HG02973 (cell line): ENCODE measurements around the gene ATAD2B.
"Not testable (repeated sequence)": the region's sequence is repeated elsewhere in the genome, so short reads cannot be mapped to it uniquely, and the experiment has no call there.

Experiments used
- ATAC-seq: cut with Tn5 transposase; IDR thresholded peaks from one replicate; pipeline ENCODE4 v1.9.1; 2021; ENCODE audit warnings: moderate library complexity; ENCODE audit not compliant: unreplicated experiment

Gene ATAD2B

DNA sequence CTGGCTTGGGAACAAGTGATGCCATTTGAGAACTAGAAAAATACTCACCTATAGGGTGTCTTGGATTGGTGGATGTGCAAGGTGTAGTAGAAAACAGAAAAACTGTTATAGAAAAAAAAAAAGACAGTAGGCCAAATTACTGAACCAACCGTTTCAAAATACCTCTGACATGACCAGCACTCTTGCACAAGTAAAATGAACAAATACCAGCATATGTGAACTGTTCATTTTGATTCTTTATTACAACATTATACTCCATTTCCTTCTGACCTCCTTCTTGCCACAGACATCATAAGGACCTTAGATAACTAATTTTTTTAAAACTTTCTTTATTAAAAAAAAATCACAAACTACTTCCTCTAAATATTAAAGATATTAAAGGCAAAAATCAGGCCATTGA is 125.5 kb downstream of the ATAD2B start:
- ATAC-seq: no peak

DNA sequence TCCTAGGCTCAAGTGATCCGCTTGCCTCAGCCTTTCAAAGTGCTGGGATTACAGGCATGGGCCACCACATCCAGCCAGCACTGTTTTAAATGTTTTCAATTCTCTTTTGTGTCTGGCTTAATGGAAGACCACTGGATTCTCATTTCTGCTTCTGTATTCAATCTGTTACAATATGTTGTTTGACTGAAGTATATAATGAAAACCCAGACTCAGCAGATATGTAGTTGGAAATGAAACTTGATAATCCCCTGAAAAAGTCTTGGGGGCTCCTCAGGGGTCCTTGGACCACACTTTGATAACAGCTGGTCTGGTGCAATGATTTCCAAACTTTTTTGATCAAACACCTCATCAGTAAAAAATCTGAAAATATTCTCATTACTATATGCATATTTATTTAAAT is 132.7 kb downstream of the ATAD2B start:
- no peak for ATAC-seq

DNA sequence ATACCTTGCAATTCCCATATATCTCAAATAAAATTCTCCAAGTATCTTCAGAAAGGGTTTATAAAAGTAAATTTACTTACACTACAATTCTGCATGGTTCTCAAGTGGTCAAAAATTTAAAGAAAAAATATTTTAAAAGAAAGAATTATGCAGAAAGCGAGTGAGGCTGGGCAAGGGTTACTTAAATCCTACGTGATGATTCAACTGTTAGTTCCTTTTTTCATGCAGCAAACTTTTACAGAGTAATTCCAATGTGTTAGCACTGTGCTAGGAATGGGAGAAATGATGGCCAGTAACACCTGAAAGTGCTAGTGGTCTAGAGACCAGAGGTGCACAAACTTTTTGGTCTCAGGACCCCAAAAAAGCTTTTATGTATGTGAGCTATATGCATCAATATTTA is 133.4 kb downstream of the ATAD2B start:
- ATAC-seq: no peak

DNA sequence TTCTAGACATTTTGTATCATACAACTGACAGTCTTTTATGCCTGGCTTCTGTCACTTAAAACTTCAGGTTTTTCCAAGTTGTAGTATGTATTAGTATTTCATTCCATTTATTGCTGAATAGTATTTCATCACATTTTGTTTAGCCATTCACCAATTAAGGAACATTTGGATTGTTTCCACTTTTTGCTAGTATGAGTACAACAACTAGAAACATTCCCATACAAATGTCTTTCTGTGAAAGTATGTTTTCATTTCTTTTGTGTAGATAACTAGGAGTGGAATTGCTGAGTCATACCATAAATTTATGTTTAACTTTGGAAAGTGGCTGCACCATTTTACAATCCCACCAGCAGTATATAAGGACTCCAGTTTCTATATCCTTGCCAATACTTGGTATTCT is 135.9 kb downstream of the ATAD2B start:
- ATAC-seq: no peak

DNA sequence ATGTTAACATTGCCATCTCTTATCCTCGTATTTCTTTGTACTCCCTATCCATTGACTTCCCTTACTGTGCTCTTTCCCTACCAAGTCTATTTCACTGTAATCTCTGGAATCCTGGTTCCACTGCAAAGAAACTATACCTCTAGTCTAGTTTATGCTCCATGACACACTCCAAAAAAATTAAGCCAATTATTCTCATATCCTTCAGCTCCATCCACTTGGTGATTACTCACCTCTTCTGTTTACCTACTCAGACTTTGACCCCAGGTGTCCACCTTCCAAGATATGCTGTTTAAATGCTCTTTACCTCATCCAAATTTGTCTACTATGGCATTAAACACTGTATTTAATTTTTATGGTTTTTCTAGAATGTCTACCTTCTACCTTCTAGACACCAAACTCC is 137.9 kb downstream of the ATAD2B start:
- ATAC-seq: no peak

DNA sequence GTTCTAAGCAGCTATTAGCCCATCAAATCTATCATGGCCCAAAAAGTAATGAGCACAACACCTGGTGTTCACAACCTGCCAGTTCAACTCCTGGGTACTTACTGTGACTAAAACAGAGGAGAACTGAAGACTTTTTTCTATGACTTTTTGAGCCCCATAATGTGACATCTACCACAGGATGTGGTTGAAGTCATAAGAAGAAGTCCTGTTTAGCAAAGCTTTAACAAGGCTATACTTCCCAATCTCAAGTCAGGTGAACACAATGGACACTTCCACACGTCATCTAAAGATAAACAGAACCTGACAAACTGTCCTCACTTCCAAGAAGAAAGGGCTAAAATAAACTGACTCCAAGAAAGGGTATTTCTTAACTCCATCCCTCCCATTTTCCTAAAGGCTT is 138.8 kb downstream of the ATAD2B start:
- peak; percentile 87 for ATAC-seq

DNA sequence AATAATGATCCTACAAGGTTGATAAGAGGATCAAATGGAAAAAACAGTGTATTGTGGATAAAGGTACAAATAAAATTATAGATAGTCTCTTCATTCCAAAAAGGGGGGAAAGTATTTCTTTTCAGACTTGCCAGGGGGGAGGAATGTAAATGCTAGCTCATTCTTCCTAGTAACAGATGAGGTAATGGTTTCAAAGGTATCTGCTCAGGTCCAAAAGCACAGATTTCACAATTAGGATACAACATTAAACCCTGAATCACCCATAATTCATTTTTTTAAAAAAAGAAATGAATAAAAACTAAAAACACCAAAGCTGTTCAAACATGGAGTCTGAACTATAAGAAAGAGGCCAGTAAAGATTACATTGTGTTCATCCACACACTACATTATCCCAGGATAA is 142.0 kb downstream of the ATAD2B start:
- no peak for ATAC-seq

DNA sequence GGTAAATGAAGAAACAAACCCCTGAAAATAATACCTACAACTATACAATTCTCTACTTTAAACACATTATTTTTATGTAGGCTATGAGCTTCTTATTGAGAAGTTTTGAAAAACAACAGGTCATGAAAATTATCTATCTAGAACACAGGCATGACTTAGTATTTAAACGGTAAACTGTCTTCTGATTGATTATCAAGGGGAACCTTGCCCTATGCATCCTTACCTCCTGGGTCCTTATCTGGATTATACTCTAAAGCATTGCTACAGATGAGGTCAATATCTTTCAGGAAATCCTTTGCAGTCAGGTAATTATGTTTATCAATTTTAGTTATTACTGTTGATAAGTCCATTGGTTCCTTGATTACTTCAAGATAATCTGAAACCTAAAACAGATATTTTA is 144.3 kb downstream of the ATAD2B start:
- ATAC-seq: no peak

DNA sequence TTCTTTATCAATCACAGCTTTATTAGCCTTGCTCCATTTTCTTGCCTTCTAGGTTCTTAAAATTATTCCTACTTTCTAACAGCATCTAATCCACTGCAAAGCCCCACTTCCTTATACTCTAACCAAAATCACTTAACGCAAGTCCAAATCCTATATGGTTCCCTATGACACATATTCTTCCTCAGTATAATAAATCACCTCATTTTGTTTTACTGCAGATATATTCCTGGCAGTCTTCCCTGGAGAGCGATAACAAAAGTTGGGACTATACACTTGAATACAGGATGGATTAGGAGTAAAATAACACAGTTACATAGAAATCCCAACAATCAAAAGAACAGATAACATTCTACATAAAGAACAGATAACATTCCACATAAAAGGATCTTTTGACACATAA is 144.8 kb downstream of the ATAD2B start:
- ATAC-seq: no peak

DNA sequence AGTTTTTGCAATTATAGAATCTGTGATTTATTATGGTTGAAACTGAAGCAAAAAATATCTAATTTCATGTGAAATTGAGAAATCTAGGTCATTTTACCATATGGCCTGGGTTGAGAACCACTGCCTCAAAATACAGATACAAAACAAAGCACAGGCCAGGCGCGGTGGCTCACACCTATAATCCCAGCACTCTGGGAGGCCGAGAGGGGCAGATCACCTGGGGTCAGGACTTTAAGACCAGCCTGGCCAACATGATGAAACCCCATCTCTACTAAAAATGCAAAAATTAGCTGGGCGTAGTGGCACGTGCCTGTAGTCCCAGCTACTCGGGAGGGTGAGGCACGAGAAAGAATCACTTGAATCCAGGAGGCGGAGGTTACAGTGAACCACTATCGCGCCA is 146.5 kb downstream of the ATAD2B start:
- ATAC-seq: not testable (repeated sequence)

DNA sequence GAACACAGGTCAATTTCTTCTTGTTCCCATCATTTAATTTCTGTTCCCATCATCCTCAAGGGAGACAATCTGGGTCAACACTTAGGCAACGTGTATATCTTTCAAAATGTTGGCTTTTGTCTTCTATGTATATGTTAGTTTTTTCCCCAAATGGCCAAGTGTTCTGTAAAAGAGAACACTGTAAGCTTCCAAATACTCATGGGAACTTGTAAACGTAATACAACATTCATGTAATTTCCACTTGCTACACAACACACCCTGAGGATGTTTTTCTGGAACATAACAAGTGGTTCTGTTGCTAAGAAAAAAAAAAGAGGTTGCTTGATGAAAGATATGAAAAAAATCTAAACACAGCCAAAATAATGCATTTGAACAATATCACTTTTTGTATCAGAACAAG is 149.1 kb downstream of the ATAD2B start:
- no peak for ATAC-seq

DNA sequence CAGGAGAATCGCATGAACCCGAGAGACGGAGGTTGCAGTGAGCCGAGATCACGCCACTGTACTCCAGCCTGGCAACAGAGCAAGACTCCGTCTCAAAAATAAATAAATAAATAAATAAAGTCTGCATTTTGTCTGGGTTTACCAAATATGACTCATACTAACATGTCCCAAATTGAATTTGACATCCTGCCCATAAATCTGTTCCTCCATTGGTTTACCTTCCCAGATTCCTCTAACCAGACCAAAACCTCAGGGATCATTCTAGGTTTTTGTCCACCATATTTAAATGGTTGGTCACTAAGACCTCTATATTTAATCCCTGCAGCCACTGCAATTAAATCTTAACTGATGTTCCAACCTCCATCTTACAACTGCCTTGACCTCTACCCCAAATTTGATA is 150.9 kb downstream of the ATAD2B start:
- no peak for ATAC-seq

DNA sequence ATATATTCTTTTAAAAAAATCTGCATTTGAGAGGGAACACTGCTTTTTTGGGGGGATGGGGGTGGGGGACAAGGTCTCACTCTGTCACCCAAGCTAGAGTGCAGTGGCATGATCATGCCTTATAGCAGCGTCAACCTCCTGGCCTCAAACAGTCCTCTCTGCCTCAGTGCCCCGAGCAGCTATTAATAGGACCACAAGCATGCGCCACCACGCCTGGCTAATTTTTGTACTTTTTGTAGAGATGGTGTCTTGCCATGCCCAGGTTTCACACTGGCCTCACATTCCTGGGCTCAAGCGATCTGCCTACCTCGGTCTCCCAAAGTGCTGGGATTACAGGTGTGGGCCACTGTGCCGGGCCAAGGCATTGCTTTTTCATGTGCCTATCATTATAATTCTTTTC is 154.2 kb downstream of the ATAD2B start:
- ATAC-seq: no peak

DNA sequence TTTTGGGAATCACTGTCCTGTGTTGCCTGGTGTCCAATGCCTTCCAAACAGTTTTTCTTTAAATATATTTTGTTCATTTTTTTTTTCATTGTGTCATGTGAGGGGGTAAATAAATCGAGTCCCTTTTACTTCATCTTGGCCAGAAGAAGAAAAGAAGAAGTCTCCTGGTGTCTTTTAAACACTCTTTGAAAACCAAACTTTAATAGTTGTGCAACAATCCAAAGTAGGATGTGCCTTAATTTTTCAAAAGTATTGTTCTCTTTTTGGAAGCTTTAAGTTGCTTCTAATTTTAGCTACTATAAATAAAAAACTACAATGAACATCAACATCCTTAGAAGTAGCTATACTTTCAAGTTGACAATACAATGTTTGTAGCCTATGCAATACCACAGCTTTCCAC is 154.9 kb downstream of the ATAD2B start:
- no peak for ATAC-seq

DNA sequence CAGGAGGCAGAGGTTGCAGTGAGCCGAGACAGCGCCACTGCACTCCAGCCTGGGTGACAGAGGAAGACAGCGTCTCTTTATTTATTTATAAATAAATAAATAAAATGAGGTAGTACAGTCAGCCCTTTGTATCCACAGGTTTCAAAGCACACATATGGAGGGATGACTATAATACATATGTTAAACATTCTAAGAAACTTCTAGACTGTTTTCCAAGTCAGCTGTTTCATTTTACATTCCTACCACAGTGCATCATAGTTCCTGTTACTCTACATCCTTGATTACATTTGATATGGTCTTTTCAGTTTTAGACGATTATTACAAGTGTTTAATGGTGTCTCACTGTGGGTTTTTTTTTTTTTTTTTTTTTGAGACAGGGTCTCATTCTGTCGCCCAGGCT is 157.6 kb downstream of the ATAD2B start:
- ATAC-seq: no peak

DNA sequence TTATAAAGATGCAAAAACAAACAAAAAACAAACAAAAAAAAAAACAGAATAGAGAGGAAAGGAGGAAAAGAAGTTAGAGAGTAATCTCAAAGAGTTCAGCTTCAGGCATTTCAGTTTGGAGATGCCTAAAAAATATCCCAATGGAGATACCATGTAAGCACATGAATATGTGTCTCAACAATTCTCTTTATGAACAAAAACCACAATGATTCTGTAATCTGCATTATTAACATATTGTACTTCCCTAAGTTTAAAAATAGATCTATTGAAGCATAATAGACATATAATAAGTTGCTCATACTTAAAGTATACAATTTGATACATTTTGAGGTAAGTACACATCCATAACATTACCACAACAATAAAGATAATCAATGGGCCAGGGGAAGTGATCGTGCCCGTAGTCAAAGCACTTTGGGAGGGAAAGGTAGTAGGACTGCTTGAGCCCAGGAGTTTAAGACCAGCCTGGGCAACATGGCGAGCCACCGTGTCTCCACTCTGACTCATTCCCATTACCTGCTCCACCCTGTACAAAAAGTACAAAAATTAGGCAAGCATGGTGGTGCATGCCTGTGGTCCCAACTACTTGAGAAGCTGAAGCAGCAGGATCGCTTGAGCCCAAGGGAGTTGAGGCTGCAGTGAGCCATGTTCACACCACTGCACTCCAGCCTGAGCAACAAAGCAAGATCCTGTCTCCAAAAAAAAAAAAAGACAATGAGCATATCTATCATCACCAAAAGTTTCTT is 158.9 kb downstream of the ATAD2B start:
- ATAC-seq: no peak

DNA sequence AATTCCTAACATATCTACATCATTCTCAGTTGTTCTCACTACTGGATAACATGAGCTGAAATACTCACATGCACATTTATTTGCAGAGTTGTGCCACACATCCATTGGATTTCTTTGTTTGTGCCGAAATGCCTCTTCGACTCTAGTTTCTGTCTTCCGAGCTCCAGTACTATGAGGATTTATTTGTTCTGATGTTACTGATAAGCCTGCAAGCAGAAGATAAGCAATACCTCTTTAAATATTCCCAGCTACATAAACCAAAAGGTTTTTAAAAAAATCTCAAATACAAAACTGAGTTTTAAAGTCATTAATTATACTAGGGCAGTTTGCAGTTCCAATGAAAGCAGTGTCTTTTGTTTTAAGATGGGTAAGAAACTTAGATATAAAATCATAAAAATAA is 164.8 kb downstream of the ATAD2B start:
- ATAC-seq: no peak

DNA sequence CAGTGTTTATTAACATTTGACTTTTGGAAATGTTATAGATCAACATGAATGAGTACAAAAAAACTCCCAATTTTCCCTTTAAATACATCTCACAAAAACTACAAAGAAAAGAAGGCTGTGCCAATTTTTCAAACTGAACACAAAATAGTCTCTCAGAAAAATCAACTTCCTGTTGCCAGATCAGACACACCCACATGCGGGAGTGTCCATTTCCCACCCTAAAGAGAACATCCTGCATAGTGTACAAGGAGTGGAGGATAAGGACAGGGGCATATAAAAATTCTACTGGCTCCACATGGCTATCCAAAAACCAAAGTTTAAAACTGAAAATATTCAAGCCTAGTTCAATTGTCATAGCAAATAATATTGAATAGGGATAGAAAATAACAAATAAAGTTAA is 165.3 kb downstream of the ATAD2B start:
- ATAC-seq: no peak

DNA sequence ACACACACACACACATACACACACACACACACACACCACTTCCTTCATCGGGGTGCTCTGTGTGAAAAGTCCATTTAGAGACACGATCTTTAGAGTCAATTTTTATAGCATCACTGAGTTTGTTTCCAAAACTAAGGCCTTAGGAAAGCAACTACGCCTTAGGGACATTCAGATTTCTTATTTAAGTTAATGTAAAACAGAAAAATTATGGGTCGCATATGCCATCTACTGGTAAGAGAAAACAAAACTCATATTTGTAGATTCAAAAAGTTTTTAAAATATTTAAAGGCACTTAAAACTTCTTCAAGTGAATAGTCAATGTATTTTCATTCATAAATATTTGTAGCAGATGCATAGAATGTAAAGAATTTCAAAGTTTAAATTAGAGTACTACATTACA is 166.2 kb downstream of the ATAD2B start:
- ATAC-seq: no peak

DNA sequence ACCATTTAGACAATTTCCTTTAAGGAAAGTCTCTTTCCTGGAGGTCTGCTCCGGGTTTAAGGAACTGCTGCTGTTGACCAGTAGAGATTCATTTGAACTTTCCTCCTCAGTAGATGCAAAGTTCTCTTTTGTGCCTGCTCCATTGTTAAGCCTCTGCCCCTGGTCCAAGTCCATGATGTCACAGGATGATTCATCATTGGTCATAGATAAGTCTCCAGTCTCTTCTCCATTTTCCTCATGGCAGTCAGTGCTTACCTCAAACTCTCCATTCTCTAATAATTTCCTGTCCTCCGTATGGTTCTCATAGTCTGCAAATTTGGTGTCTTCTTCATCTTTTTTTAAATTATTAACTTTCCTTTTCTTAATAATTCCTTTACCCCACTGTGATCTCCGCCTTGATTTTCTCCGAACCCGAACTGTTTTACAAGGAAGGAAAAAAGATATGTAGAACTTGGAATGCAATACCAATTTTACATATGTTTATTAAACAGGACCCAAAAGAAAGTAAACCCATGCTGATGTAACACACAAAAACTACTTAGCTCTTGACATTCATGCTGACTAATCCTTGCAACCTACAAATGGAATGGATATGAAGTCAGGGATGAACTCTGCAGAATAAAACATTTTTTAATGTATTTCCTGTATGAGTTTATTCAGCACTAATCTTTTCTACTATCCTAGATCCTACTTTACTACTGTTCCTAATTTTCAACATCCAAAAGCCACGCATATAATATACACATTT is 169.1 kb downstream of the ATAD2B start:
- no peak for ATAC-seq

DNA sequence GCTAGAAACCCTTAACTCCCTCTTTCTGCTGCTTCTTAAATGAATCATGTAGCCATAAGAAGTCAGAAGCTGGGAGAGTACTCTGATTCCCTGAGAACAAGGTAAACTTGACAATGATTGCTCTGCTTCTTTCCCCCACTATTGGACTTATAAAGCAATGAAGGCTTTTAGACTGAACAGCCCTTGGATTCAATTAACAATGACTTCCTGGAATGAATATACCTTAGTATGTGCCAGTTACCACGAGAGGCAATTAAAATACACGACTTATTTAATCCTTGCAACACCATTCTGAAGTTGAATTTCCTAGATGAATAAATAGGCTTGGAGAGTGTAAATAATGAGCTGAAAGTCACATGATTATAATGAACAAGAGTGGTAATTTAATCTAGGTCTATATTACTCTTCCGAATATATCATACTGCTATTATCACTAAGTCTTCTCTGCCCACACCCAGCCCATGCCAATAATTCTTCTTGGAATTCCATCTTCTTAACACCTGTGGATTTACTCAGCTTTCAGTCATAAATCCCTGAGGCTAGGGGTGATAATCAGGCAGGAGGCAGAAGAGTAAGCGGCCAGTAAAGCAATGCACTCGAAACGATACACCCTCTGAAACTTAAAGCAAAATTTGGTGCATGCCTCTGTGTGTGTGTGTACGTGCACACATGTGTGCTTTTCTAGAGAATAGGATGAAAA is 170.2 kb downstream of the ATAD2B start:
- ATAC-seq: no peak

DNA sequence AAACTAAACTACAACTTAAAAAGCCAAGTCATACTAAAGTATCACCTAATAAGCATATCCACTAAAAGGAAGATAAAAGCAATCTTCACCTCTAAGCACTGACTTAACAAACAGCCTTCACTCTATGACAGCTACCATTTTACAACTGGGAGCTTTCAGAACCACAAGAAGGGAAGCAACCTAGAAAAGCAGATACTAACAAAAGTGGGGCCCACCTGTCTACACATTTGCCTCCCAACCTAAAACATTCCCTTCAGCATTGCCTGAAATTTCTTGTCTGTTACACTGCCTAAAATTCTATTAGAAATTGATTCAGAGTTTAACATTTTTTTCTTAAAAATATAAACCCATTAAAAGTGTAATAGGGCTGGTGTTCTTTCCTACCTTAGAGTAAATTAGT is 172.0 kb downstream of the ATAD2B start:
- ATAC-seq: no peak
